Left lung (tissue), 10 donors: ENCODE results near the gene GYS2. TPM values are rescaled to one million over a fixed set of nuclear protein-coding genes. Genes with fewer than 3 reads are reported as not detected.

ENCODE experiments used
- ATAC-seq: fragments of 200-7000 bp; cut with Tn5 transposase; one replicate; pipeline ENCODE4 v1.9.1; 2020; ENCODE audit warnings: moderate library complexity
- DNase-seq, 4 donors: peaks; one replicate each; pipeline ENCODE4 v3.0.0-alpha.2; 2013 to 2020
- H3K27ac ChIP-seq, 2 donors: fragments of 200-600 bp; sonication (generic) in 1 of 2; one replicate each; pipeline versions ENCODE4 v1.5.0 to v1.8.0; 2020 to 2021
- H3K27me3 ChIP-seq, 2 donors: fragments of 200-600 bp; sonication (generic) in 1 of 2; one replicate each; pipeline versions ENCODE4 v1.5.0 to v1.8.0; 2020 to 2021
- H3K36me3 ChIP-seq, 2 donors: fragments of 200-600 bp; sonication (generic) in 1 of 2; one replicate each; pipeline versions ENCODE4 v1.5.0 to v1.8.0; 2020 to 2021
- H3K4me1 ChIP-seq, 2 donors: fragments of 200-600 bp; one replicate each; pipeline ENCODE4 v1.8.0; 2021
- H3K4me3 ChIP-seq, 2 donors: fragments of 200-600 bp; sonication (generic) in 1 of 2; one replicate each; pipeline versions ENCODE4 v1.5.0 to v1.8.0; 2020 to 2021; ENCODE audit warnings: mild to moderate bottlenecking in 1 of 2
- H3K9me3 ChIP-seq, 2 donors: fragments of 200-600 bp; sonication (generic) in 1 of 2; one replicate each; pipeline versions ENCODE4 v1.5.0 to v1.8.0; 2020 to 2021
- CTCF ChIP-seq, 2 donors: fragments of 200-600 bp; sonication (generic) in 1 of 2; IDR thresholded peaks; one replicate each; pipeline versions ENCODE4 v1.5.0 to v1.8.0; 2021; ENCODE audit warnings: antibody characterized with exemption in 2 of 2
- intact Hi-C, 2 donors: fragments of 100-400 bp; cut with DNase I; formaldehyde crosslinking; loops; one replicate each; pipeline versions ENCODE4 v1.11.2 to v1.14.2; 2022
- polyA plus RNA-seq, 6 donors: library from polyadenylated mRNA; unstranded; fragments of 120-200 nt; gene quantifications; one replicate each; pipeline ENCODE4 v1.2.1, GENCODE V29; 2013; ENCODE audit not compliant: insufficient read length in 6 of 6
- total RNA-seq, 2 donors: library from RNA; stranded (reverse); fragmentation: NEBNext Ultra II Directional; extraction: Animal tissue kit (Norgen Biotek cat#: 25700); gene quantifications; one replicate each; pipeline ENCODE4 v1.2.1, GENCODE V29; 2021
- donor health status: DM: no; HTN: yes; CAD: no.
- donor health status: DM: no; HTN: no; CAD: no.

The GYS2 gene
- total and polyA plus RNA-seq, 8 donors, result 0.07 to 0.42 (median 0.32) TPM; not detected in 4

GRCh38 chr12:21577516-21577915, 27.1 kb downstream of the GYS2 start:
- H3K27ac ChIP-seq, result no peak overlapping the region
- H3K9me3 ChIP-seq, result no peaks in the 10 kb centered on the region
- no peak for DNase-seq
- TF ChIP-seq CTCF (IDR thresholded peaks at IDR 0.05), result no peak
- no peaks in the 10 kb centered on the region for H3K27me3 ChIP-seq
- no peak for ATAC-seq
- no peaks in the 10 kb centered on the region for H3K36me3 ChIP-seq
- H3K4me1 ChIP-seq, result no peaks in the 10 kb centered on the region
- no peak overlapping the region for H3K4me3 ChIP-seq
- intact Hi-C loops, result no loop called here

- H3K36me3 ChIP-seq, result no peaks in the 10 kb centered on the region
- no peak for ATAC-seq
Observed at GRCh38 chr12:21576431-21576830, 28.2 kb downstream of the GYS2 start.

GRCh38 chr12:21573733-21574358, 30.8 kb downstream of the GYS2 start:
- Histone ChIP-seq H3K9me3 (no peaks in the 10 kb centered on the region), H3K4me1 (no peaks in the 10 kb centered on the region), H3K36me3 (no peaks in the 10 kb centered on the region), H3K27ac (no peak overlapping the region), H3K27me3 (no peaks in the 10 kb centered on the region), H3K4me3 (no peak overlapping the region)
- intact Hi-C loops, result no loop called here
- ATAC-seq, result no peak
- DNase-seq, result no peak
- no peak for TF ChIP-seq CTCF (IDR thresholded peaks at IDR 0.05)

More at GRCh38 chr12:21576431-21576830, 28.2 kb downstream of the GYS2 start:
- Histone ChIP-seq H3K27ac (no peak overlapping the region), H3K4me1 (no peaks in the 10 kb centered on the region), H3K9me3 (no peaks in the 10 kb centered on the region), H3K4me3 (no peak overlapping the region), H3K27me3 (no peaks in the 10 kb centered on the region)
- no peak for TF ChIP-seq CTCF (IDR thresholded peaks at IDR 0.05)
- intact Hi-C loops, result no loop called here
- DNase-seq, result no peak

- no peak for DNase-seq
- Histone ChIP-seq H3K4me3 (no peak overlapping the region), H3K4me1 (no peaks in the 10 kb centered on the region), H3K36me3 (no peaks in the 10 kb centered on the region), H3K9me3 (no peaks in the 10 kb centered on the region), H3K27ac (no peak overlapping the region), H3K27me3 (no peaks in the 10 kb centered on the region)
- intact Hi-C loops, result no loop called here
- no peak for TF ChIP-seq CTCF (IDR thresholded peaks at IDR 0.05)
- ATAC-seq, result no peak
Observed at GRCh38 chr12:21571046-21571445, 33.6 kb downstream of the GYS2 start.

- intact Hi-C loops, result no loop called here
- DNase-seq (no peak), ATAC-seq (no peak)
- Histone ChIP-seq H3K36me3 (no peaks in the 10 kb centered on the region), H3K27me3 (no peaks in the 10 kb centered on the region), H3K27ac (no peak overlapping the region), H3K9me3 (no peaks in the 10 kb centered on the region), H3K4me3 (no peak overlapping the region), H3K4me1 (no peaks in the 10 kb centered on the region)
- TF ChIP-seq CTCF (IDR thresholded peaks at IDR 0.05), result no peak
Observed at GRCh38 chr12:21568115-21568514, 36.5 kb downstream of the GYS2 start.
